DMS114 treated with DMSO at 0.1 percent for 48 hours (cell line): ENCODE measurements around the gene SLC39A11.

Experiments
- DNase-seq: peaks from one replicate; lab custom pipeline; 2025; ENCODE audit not compliant: unreplicated experiment; lab: John Stamatoyannopoulos, UW

Gene SLC39A11

DNA sequence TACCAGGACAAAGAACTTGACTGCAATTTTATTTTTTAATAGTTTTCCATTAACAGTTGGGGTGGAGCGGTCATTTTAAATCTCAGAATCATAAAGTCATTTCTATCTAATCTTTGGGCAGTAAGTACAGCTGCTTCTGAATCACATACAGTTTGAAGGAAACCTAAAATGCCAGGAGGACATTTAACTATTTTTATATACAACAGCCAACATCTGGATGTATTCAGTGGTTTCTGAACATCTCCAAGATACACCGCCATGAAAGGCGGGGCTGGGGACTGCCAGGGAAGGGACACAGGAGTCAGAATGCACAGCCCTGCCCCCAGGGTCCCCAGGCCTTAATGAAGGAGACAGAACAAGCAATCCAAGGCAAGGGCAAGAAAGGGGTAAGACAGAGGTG, 392.3 kb downstream of the SLC39A11 start:
- no peak for DNase-seq

DNA sequence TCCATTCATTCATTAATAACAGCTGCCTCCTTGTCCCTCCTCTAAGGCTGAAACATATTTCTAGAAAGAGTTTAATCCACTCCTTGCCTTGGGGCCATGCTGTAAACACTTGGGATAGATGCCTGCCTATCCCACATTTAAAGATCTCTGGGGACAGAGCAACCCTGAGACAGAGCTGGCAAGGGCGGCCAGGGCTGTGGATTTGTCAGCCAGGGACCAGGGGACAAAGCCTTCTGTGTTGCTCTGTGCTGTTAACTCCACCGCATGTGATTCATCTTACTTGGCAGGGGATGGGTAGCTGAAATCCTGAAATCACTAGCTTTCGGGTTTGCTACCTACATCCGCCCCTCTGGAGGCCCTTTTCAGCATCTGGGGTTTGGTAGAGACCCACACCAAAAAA, 392.9 kb downstream of the SLC39A11 start:
- no peak for DNase-seq

DNA sequence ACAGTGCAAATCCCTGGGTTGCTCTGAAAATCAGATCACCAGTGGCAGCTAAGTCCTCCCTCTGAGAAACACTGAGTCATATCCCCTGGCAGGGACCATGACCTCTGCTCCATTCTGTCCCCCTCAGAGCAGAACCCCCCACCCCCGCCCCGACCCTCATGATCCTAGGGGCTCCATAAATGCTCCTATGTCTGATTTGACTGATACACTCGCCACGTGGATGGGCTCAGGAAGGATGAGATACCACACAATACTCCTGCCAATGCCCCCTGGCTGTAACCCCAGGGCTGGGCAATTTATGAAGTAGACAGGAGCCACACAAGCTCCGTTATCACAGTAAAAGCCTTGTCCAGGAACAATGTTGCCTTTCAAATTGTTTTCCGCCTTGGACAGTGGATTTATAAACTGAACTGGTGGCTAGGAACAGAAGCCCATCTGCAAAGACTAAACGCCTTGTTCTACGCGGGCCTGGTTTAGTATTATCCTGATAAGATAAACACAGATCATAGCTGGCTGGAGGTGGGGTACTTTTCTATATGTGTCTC, 394.8 kb downstream of the SLC39A11 start:
- no peak for DNase-seq

DNA sequence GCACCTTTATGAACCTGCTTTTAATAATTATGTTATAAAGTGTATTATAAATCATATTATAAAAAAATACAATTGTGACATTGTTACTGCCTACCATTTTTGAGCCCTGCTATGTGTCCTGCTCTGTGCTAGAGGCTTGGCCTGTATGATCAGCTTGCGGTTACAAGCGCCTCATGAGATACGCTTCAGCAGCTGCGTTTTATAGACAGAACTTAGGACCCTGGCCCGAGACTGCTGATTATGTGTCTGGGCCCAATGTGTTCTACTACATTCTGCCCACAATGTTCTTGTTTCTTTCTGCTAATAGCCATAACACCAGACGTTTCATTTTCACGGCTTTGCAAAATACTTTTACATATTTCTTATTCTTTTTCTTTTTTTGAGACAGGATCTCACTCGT, 395.8 kb downstream of the SLC39A11 start:
- DNase-seq, result no peak

DNA sequence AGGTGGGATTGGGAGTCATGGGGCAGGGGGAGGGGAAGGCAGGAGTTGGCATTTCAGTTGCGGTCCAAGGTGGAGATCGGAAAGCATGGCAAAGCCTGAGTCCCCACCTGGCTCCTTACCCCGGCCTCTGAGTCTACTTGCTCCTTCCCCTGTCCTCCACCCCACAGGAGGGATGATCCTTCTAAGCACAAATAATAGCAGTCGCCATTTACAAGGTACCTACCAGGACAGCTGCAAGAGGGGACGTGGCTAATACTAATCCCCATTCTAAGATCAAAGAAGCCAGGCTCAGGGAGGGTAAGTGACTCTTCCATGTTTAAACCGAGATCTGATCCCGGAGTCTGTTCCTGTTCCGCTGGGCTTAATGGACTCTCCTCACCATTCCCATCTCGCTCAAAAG, 396.3 kb downstream of the SLC39A11 start:
- DNase-seq, result no peak

DNA sequence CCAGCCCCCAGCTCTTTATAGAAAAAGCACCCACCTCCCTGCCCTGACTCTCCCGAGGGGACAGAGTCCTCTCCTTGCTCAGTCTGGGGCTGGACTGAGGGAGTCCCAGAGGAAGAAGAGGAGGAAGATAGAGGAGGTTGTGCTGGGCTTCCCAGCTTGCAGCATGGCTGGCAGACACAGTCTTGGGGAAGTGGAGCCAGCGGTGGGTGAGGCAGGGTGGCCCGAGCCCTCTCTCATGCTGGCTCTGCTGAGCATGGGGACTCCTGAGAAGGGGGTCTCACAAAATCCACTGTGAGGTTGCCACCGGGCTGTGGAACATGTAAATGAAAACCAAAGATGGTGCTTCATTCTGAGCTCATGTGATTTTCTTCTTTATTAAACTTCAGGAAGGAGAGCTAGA, 398.5 kb downstream of the SLC39A11 start:
- no peak for DNase-seq

DNA sequence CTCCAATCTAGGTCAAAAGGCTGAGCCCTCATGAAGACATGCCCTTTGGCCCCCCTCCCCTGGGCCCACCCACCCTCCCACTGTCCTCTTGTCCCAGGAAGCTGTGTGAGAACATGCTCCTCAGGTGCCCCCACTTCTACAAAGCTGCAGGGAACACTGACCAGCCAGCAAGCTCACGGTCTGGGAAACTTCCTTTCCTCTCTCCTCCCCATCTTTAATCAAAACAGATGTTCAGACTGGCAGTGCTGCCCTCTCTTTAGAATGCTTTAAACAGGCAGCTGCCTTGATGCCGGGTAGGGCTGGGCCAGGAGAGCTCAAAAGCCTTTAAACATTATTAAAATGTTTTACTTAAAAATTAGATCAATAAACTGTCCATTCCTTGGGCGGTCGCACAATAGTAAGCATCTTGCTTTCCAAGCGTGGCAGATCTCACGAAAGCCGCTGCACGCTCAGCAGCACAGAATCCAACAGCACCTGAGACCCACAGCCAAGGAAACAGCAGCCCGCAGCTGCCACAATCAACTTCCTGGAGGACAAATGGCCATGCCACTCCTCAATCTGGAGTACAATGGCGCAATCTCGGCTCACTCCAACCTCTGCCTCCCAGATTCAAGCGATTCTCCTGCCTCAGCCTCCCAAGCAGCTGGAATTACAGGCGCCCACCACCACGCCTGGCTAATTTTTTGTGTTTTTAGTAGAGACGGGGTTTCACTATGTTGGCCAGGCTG, 399.2 kb downstream of the SLC39A11 start:
- DNase-seq, result no peak

DNA sequence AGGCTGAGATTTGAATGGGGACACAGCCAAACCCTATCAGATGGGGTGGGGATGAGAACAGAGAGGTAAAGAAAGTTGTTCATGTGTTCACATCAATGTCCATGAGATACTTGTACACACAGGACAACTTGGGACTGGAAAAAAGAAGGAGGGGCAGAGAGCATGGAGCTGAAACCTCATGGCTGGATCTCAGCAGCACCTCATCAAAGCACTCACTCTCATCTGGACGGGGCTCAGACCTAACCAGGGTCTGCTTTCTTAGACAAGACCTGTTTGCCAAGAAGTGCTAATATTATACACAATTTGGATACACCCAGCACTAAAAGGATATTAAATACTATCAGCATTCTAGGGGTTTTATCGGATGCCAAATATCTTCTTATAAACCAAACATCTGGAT, 399.8 kb downstream of the SLC39A11 start:
- DNase-seq, result no peak

DNA sequence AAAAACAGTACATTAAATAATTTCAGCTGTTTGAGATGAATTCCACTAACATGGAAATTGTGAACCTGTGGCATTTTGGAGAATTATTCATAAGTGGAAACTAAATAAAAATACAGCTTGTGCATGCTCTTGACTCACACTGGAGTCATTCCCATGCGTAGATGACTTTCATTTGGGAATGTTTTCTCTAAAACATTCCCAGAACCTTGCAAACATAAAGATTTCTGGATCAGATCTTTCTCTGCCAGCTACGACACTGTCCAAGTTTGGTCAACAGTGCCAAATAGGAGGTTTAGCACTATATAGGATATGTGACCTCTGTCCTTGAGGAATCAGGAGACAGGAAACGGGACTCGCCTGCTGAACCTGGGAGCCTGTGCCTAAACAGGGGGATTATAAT, 400.9 kb downstream of the SLC39A11 start:
- DNase-seq, result no peak

DNA sequence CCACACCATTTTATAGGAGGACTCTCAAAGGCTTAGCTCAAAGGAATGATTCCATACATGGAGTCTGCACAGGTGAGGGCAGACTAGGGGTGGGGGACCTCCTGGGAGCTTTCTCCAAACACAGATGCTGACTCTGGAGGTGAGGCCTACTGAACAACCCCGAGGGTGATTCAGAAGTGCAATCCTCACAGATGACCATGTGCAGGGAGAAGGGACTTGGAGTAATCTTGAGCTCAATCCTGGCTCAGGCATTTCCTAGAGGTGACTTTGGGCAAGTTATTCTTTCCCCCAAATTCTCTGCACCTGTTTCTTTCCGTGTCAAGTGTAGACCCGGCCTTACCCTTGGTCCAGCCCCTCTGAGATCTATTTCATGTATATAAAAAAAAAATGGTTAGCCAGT, 401.5 kb downstream of the SLC39A11 start:
- no peak for DNase-seq

DNA sequence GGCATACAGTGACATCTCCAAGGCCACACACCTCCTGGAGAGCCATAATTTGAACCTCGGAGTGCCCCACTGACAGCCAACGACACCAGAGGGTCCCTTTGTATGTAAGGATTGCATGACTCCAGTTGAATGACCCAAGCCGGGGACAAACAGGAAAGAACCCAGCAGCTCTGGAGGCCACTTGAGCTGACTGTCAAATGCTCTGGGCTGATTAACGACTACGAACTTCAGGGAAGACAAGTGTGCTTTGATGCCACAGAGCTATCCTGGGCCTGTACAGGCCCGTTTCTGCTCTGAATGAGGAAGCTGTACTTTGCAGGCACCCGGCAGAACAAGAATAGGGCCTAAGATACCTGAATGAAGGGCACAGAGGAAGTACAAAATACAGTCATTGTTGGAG, 404.6 kb downstream of the SLC39A11 start:
- no peak for DNase-seq

DNA sequence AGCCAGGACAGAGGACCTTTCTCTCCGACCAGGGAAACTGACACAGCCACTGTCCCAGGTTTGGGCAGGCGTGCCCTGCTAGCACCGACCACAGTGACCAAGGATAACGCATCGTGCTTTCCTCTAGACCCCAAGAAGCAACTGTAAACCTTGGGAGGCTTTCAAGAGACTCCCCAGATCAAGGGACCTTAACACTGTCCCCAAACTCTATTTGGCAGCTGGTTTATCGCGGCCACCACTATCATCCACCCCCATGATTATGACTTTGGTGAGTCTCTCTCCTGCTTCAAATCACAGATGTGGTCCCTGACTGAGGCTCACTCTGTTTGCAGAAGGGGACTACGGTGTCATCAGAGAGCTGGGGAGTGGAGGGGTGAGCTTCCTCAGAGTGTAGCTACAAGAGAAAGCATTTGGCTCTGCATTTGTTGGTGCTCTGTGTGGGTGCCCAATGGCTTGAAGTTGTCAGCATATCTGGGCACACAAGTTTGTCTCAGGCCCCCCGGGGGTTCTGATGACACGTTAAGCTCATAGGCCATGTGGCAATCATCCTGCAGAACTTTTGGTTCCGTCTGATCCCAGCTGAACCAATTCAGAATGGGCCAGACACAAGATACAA, 408.0 kb downstream of the SLC39A11 start:
- DNase-seq, result no peak

DNA sequence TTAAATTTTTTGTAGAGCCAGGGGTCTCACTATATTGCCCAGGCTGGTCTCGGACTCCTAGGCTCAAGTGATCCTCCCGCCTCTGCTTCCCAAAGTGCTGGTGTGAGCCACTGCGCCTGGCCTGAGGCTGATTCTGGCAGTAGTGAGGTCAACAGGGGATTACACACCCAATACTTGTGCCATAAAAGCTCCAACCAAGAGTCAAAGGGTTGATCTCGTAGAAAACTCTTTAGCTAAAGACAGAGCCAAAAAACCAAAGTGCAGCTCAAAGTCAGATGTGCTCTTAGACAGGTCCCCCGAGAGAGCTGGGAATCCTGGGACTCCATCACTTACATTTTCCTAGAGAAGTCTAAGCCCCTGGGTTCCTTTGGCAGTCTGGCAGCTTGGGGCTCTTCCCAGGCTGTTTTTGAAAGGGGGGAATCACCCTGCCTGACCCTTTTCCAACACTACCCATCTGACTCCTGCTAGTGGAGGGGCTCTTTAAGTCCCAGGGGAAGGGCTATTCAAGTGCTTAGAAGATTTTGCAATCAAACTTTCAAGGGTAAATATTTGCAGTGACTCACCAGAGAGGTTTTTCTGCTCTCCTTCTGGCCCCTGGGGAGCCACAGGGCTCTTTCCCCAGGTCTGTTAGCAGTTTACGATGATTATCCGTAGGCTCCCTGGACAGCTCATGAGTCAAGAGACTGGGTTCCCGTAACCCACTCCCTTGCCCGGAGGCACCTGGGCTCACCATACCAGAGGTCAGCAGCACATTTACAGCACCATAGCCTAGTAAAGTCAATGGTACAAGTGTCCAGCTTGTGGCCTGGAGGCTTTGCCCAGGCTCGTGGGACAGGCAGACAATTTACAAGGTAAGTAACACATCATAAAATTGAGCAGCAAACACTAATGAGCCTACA, 408.7 kb downstream of the SLC39A11 start:
- no peak for DNase-seq

DNA sequence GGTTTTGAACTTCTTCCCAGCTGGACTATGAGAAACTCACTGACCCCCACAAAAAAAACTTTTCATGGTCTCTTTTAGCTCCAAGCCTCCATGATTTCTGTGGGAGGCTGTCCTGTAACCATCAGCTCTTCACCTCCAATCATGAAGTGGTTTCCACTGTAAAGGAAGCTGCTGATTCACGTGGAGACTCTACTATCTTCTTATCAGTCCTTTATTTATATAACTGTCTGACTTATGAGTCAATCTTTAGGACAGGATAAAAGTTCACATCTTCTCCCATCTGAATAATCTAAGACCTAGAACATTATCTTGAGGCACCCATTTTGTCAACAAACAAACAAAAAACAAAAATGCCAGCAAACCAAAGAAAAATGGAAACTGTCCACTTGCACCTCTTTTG, 409.9 kb downstream of the SLC39A11 start:
- no peak for DNase-seq

DNA sequence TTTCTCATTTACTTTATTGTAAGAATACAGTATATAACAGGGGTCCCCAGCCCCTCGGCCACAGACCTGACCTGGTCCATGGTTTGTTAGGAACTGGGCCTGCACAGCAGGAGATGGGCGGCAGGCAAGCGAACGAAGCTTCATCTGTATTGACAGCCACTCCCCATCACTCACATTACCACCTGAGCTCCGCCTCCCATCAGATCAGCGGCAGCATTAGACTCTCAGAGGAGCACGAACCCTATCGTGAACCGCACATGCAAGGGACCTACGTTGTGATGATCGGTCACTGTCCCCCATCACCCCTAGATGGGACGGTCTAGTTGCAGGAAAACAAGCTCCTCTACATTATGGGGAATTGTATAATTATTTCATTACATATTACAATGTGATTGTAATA, 410.6 kb downstream of the SLC39A11 start:
- DNase-seq, result no peak

DNA sequence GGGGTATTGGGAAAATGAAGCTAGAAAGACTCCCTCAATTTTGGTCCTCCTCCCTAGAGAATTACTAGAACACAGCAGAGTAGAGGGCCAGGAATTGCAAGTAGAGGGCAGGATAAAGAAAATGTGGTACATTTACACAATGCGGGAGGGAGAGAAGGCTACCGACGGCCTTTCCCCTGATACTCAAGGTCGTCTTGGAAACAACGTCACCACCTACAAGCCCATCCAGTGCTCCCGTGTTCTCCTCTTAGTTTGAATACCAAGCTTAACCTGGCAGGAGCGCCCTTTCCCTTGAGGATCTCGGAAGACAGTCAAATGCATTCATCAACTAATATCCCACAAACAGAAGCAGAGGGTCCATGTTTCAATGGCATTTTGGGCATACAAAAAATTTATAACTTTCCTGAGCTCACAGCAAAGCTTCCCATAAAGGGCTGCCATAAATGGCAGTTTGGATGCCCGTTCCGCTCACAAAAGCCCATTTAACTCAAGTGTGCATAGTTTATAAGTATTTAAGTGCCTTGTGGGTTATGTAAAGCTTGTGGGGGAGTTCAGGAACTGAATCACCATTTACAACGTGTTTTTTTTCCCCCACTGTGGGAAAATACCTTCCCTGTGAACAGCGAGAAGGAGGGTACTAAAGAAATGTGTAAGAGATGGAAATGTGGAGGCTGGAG, 414.6 kb downstream of the SLC39A11 start:
- DNase-seq, result no peak

DNA sequence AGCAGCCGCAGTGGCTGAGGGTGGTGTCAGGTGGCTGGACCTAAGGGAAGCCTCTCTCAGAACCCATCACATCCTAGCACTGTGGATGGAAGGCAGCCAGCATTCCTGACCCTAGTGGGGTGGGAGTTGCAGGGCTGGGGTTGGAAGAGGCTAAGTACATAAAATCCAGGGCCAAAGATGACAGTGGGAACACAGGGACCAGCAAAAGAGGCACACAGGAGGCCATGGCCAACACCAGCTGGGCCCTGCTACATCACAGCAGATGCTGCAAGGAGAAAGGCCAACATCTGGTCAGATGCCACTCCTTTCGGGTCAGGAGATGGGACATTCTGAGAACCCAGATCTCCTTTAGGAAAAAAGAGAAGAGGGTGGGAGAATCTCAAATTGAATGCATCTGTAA, 415.4 kb downstream of the SLC39A11 start:
- DNase-seq, result no peak

DNA sequence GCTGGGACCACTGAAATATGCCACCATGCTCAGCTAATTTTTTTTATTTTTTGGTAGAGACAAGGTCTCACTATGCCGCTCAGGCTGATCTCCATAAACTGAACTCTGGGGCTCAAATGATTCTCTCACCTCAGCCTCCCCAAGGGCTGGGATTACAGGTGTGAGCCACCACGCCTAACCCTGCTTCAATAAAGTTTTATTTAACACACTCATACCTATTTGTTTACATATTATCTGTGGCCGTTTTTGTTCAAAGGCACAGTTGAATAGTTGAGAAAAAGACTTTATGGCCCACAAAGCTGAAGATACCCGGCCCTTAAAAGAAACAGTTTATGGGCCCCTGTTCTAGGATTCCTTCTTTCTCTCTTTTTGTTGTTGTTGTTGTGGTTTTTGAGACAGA, 419.8 kb downstream of the SLC39A11 start:
- no peak for DNase-seq

DNA sequence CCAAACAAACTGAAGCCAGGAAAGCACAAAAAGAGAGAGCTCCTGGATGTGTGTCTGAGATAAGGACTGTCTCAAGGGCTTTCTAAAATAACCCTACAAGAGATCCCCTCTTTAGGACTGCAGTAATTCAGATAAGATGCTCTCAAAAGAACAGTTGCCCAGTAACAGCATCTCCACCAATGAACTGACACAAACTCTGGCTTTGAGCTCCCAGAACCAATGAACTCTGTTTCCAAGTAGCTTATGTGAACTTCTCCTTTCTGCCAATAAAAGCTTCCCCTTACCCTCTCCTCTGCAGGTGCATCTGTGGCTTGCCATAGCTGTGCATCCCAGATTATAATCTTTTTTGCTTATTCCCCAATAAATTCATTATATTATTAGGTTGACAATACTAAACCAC, 421.5 kb downstream of the SLC39A11 start:
- no peak for DNase-seq

DNA sequence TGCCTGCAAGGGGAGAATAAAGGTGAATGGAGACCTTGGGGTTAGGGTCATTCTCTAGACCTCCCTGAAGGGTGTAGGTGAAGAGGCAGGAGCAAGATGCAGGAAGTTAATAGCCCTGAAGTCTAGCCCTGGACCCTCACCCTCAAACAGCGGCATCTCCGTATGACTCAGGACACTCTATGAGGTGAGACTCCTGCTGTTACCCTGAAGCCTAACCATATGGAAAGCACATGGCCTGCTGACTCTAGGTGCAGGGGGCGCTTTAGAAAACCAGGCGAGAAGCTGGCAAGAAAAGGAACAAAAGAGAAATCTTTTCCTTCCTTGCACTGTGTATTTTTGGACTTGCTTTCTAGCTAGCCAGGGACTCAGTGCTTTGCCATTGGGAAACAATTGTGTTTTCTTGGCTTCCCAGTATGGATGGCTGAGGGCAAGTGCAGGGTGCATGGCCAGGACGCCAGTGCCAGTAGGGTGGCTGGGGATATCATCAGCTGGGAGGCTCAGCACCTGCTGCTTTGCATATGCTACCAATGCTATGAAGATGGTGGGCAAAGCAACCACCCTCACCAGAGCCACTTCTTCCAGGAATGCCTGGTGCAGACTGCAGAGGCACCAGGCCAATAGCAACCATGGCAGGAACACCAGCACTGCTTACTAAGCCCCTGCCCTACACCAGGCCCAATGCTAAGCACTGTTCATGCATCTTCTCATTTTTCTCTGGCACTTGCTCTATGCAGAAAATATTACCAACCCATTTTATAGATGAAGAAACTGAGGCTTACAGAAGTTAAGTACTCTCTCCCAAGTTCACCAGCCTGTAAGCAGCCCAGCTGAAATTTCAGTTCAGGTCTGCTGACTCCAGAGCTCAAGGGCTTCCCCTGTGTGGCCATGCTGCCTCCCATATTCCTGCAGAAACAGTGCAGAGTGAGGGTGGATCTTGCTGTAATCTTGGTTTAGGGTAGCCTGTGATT, 425.1 kb downstream of the SLC39A11 start:
- DNase-seq, result no peak
